Thyroid gland (tissue), 4 donors: Measurements from ENCODE around the gene ZNF563.

ENCODE experiments used
- POLR2A ChIP-seq, 2 donors: fragments of 450-650 bp; IDR thresholded peaks; one replicate each; pipeline ENCODE4 v1.6.1; 2017; ENCODE audit warnings: antibody characterized with exemption in 2 of 2, mild to moderate bottlenecking in 2 of 2, moderate library complexity in 1 of 2
- TF ChIP-seq, protein P1 (sequence below), 6 experiments: fragments of 200-600 bp in 3 of 6; fragments of 450-650 bp in 3 of 6; sonication (generic) in 3 of 6; IDR thresholded peaks; one replicate each; pipeline ENCODE4 v1.5.1; 2016 to 2019; ENCODE audit warnings: antibody characterized with exemption in 6 of 6, mild to moderate bottlenecking in 2 of 6, inconsistent platforms in 1 of 6, moderate library complexity in 1 of 6

DNA sequence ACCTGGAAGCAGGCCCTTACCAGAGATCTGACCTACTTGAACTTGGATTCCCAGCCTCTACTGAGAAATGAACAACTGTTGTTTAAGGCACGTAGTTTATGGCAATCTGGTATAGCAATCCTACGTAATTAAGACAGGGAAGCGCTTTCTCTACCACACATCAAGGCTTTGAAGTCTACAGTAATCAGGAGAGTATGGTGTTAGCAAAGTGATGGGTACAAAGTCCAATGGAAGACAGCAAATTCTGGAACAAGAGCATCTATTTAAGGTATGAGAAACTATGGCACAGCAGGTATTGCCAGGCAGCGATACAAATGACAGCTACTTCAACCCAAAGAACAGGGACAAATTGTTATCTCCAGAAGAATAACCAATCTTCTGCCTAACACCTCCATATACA, 3.1 kb downstream of the ZNF563 start:
- no peak for TF ChIP-seq POLR2A (IDR thresholded peaks at IDR 0.05)
- TF ChIP-seq, protein P1, sequence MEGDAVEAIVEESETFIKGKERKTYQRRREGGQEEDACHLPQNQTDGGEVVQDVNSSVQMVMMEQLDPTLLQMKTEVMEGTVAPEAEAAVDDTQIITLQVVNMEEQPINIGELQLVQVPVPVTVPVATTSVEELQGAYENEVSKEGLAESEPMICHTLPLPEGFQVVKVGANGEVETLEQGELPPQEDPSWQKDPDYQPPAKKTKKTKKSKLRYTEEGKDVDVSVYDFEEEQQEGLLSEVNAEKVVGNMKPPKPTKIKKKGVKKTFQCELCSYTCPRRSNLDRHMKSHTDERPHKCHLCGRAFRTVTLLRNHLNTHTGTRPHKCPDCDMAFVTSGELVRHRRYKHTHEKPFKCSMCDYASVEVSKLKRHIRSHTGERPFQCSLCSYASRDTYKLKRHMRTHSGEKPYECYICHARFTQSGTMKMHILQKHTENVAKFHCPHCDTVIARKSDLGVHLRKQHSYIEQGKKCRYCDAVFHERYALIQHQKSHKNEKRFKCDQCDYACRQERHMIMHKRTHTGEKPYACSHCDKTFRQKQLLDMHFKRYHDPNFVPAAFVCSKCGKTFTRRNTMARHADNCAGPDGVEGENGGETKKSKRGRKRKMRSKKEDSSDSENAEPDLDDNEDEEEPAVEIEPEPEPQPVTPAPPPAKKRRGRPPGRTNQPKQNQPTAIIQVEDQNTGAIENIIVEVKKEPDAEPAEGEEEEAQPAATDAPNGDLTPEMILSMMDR (IDR thresholded peaks at IDR 0.05) = no peak
